ENCODE data around the gene CKAP2.
A peak's percentile ranks its signal among the peaks of the same experiment; 100 is the strongest.

Gene CKAP2

DNA sequence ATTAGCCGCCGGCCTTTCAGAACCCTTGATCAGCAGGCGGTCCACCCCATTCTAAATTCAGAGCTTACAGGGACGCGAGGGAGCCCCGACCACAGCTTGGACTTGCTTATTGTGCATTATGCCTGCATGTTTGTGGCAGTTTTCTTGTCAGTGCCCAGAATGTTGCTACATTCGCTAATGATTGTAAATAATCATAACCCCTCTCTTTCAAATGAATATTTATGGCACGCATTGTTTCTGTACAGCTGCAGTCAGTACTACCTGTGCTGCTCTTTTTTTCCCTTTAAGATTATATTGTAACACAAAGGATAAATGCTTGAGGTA, 4.5 kb upstream of the CKAP2 start:
- TF ChIP-seq, protein P1, sequence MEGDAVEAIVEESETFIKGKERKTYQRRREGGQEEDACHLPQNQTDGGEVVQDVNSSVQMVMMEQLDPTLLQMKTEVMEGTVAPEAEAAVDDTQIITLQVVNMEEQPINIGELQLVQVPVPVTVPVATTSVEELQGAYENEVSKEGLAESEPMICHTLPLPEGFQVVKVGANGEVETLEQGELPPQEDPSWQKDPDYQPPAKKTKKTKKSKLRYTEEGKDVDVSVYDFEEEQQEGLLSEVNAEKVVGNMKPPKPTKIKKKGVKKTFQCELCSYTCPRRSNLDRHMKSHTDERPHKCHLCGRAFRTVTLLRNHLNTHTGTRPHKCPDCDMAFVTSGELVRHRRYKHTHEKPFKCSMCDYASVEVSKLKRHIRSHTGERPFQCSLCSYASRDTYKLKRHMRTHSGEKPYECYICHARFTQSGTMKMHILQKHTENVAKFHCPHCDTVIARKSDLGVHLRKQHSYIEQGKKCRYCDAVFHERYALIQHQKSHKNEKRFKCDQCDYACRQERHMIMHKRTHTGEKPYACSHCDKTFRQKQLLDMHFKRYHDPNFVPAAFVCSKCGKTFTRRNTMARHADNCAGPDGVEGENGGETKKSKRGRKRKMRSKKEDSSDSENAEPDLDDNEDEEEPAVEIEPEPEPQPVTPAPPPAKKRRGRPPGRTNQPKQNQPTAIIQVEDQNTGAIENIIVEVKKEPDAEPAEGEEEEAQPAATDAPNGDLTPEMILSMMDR (conservative IDR thresholded peaks at IDR 0.05; ENCODE audit: low read depth): peak; percentile 62
- H3K27ac ChIP-seq: peak overlapping the region; percentile 94
- CTCF ChIA-PET: interaction anchor here (0.6 to 1.6 kb wide), 26 partner anchors 9 to 1557 kb away, joined by 3 to 11 read pairs (median 4); partner anchors contain the start of genes ALG11 and NEK3
- no peak for DNase-seq (ENCODE audit: low spot score)
- POLR2A ChIA-PET (ENCODE audit: low non-redundant PET): interaction anchor here (0.7 kb wide), 2 partner anchors 83 to 108 kb away, joined by 3 to 4 read pairs; no protein-coding TSS in a partner anchor

DNA sequence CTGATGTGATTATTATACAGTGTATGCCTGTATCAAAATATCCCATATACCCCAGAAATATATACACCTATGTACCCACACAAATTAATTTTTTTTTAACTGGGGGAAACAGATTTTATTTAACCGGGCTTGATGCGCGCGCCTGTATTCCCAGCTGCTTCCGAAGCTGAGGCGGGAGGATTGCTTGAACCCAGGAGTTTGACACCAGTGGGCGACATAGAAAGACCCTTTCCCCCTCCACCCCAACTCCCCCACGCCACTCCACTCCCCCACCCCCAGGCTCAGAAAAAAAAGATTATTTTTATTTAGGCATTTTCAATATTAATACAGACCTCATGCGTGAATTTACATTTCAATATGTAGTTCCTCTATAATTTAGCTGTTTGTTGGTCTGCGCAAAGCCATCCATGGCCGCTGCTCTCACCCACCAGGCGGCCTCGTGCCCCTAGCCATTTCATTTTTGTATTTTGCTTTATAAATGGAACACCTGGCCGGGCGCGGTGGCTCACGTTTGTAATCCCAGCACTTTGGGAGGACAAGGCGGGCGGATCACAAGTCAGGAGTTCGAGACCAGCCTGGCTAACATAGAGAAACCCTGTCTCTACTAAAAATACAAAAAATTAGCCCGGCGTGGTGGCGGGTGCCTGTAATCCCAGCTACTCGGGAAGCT, 4.0 kb upstream of the CKAP2 start:
- ChIA-PET POLR2A (ENCODE audit: low non-redundant PET) (interaction anchor here (0.7 kb wide), 2 partner anchors 84 to 108 kb away, joined by 3 to 4 read pairs; no protein-coding TSS in a partner anchor), CTCF (interaction anchor here (0.6 to 1.6 kb wide), 27 partner anchors 8 to 1557 kb away, joined by 3 to 11 read pairs (median 4); partner anchors contain the start of genes ALG11 and NEK3)
- H3K27ac ChIP-seq: peak overlapping the region; percentile 94
- DNase-seq (ENCODE audit: low spot score): no peak
- TF ChIP-seq, protein P1 (conservative IDR thresholded peaks at IDR 0.05; ENCODE audit: low read depth): no peak

DNA sequence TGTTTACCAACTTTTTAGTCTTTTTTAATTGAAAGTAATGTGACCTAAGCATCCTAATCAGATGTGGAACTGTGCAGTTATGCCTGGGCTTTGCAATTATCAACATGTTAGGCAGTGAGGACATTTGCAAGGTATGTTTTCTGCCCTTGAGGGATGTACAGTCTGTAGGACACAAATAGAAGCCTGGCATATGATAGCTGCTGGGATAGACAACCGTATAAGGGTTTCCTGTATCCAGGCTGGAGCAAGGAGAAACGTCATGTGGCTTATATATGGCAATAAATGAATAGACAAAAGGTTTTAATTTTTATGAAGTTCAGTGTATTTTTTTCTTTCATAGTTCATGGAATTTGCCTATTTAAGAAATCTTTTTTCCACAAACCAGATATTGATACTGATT, 2.8 kb upstream of the CKAP2 start:
- TF ChIP-seq, protein P1 (conservative IDR thresholded peaks at IDR 0.05; ENCODE audit: low read depth): no peak
- ChIA-PET CTCF (no interaction called here), POLR2A (ENCODE audit: low non-redundant PET) (no interaction called here)
- DNase-seq (ENCODE audit: low spot score): no peak
- no peak overlapping the region for H3K27ac ChIP-seq

- ChIA-PET CTCF (no interaction called here), POLR2A (ENCODE audit: low non-redundant PET) (no interaction called here)
- DNase-seq (ENCODE audit: low spot score): peak; percentile 44
- TF ChIP-seq, protein P1 (conservative IDR thresholded peaks at IDR 0.05; ENCODE audit: low read depth): no peak
- peak overlapping the region; percentile 95 for H3K27ac ChIP-seq
Observed at GRCh38 chr13:52454459-52454819, 839 bp upstream of the CKAP2 start.

DNA sequence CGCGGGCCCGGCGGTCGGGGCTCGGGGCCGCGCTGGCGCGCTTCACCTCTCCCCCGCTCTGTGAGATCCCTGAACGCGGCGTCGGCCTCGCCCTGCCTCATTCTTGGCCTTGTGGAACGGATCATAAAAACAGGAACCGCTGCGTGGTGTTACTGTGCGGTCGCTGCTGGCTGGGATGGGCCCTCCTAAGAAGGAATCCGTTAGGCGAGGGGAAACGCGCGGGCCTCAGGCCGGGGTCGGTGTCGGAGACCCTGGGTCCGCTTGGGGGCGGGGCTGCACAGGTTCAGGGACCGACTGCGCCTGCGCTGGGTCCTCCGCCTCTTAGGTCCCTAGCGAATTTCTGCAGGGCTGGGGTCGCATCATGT, 381 bp downstream of the CKAP2 start:
- ChIA-PET CTCF (no interaction called here), POLR2A (ENCODE audit: low non-redundant PET) (no interaction called here)
- peak; percentile 62 for DNase-seq (ENCODE audit: low spot score)
- TF ChIP-seq, protein P1 (conservative IDR thresholded peaks at IDR 0.05; ENCODE audit: low read depth): no peak
- H3K27ac ChIP-seq: peak overlapping the region; percentile 95

- CTCF ChIA-PET: interaction anchor here (1.2 kb wide), 1 partner anchor 9 kb away, joined by 8 read pairs; no protein-coding TSS in a partner anchor
- POLR2A ChIA-PET (ENCODE audit: low non-redundant PET): no interaction called here
- peak overlapping the region; percentile 72 for H3K27ac ChIP-seq
- peak; percentile 20 for DNase-seq (ENCODE audit: low spot score)
- TF ChIP-seq, protein P1 (conservative IDR thresholded peaks at IDR 0.05; ENCODE audit: low read depth): no peak
Observed at GRCh38 chr13:52459668-52460067, 4.4 kb downstream of the CKAP2 start.

Data from RWPE1 (cell line).